ENCODE results near the gene MBNL2. TPM values are rescaled to one million over a fixed set of nuclear protein-coding genes. Genes with fewer than 3 reads are reported as not detected.
A peak's percentile ranks its signal among the peaks of the same experiment; 100 is the strongest.

The MBNL2 gene
- total RNA-seq (2012; rRNA removed) (103 and 126 TPM in 2 replicates), polyA plus RNA-seq (2012; rRNA removed) (24.8 and 26.9 TPM in 2 replicates), Bru-seq, nascent RNA (percentile 97 among the genes with signal in this experiment), BruChase-seq, experiment 1, labeled RNA remaining after a 6-hour chase (percentile 86 among the genes with signal in this experiment), BruChase-seq, experiment 2, labeled RNA remaining after a 2-hour chase (percentile 92 among the genes with signal in this experiment)
- polyA plus RNA-seq (2012; cell fraction: cytosol; rRNA removed): 8.1 and 11.6 TPM in 2 replicates
- polyA plus RNA-seq (2012; cell fraction: nucleus; rRNA removed; ENCODE audit: low replicate concordance): 9.4 and 35.9 TPM in 2 replicates
- long read RNA-seq, full-length matches to known transcripts: 31 of 103 reads
- long read RNA-seq, partial matches to known transcripts: 43 of 103 reads
- long read RNA-seq, other reads (novel, unspliced or antisense): 29 of 103 reads

DNA sequence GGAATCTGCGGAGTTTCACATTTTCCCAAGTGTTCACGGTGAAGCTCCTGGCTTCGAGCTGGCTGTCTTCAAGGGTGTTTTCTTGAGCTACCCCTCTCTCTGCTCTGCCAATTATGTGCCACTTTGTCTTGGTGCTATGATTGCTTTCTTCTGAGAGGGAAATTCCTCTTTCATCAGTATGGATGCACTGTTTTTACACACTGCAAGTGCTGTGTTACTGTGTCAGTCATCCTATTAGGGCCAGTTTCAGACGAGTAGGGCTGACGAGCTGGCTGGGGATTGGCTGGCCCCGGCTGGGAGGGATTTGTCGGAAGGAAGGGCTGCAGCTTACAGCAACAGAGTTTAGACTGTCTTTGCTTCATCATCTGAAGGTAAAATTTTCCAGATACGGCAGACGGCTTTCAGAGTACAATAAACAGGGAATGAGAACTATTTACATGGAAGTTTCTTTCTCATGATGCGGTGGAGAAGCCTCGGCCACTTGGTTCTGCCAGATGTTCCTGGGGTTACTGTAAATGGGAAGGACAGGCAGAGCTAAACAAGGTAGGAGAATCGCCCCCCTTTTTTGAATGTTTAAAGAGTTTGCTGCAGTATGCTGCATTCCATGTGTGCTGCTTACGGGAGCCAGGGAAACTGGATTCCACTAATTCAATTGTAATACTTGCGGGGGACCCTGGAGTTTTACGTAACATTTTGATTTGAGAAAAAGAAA lies at the start of gene MBNL2:
Gene MBNL2, plus strand, starts transcription at position 345 of the 712 bp plus-strand sequence. CDS start 53,903 bp downstream, outside the sequence.
- H3K9ac ChIP-seq (ENCODE audit: low read depth, low read length): peak within 1 kb of the TSS; percentile 94
- H2BK120ac ChIP-seq (ENCODE audit: low read depth, low read length): peak within 1 kb of the TSS; percentile 61
- 0% methylated on average over 8 of the region's 15 CpGs; no CpG with 5 or more reads in 1 of the 2 experiments for WGBS, 2 experiments (ENCODE audit: extremely low coverage in 2 of 2, insufficient read length in 1 of 2)
- H3K79me1 ChIP-seq (ENCODE audit: low read depth in 1 of 2, low read length in 2 of 2): peaks cover 0 to 19% of the 10 kb centered on the region in 2 experiments; a peak in 2 of 4 replicates
- H2BK5ac ChIP-seq (ENCODE audit: low read depth, low read length, poor library complexity, severe bottlenecking): peak within 1 kb of the TSS; percentile 95
- H2BK20ac ChIP-seq (ENCODE audit: low read depth, low read length): peak within 1 kb of the TSS; percentile 4; the same call in 1 of the 2 replicates
- peak within 1 kb of the TSS; percentile 91 for H3K4me2 ChIP-seq (ENCODE audit: low read depth, low read length)
- H4K5ac ChIP-seq (ENCODE audit: low read depth, low read length): peak within 1 kb of the TSS; percentile 66; the same call in 1 of the 2 replicates
- H3K4me1 ChIP-seq (ENCODE audit: control insufficient read depth, insufficient read depth, low read length): peaks cover 11% of the 10 kb centered on the region
- H4K91ac ChIP-seq (ENCODE audit: insufficient read depth, low read depth, low read length): peak within 1 kb of the TSS; percentile 82
- H4K8ac ChIP-seq (ENCODE audit: low read depth in 2 of 2, low read length in 2 of 2): peak within 1 kb of the TSS; percentile 64 to 86
- peak; percentile 97 for ATAC-seq (ENCODE audit: low read depth)
- H3K18ac ChIP-seq (ENCODE audit: low read depth, low read length): peak within 1 kb of the TSS; percentile 96
- no peak within 1 kb of the TSS for H2AK5ac ChIP-seq (ENCODE audit: low read depth, low read length)
- dilution Hi-C loops (cut with HindIII; ENCODE audit: low sequenced_read_pairs, unreplicated experiment): no loop called here
- no peaks in the 10 kb centered on the region for H3K9me3 ChIP-seq (ENCODE audit: control insufficient read depth, insufficient read depth, low read length)
- H3K4ac ChIP-seq (ENCODE audit: low read depth, low read length): peak within 1 kb of the TSS; percentile 83
- H2BK15ac ChIP-seq (ENCODE audit: low read depth, low read length): peak within 1 kb of the TSS; percentile 37; the same call in 1 of the 3 replicates
- peak; percentile 94 for DNase-seq
- H3K36me3 ChIP-seq (ENCODE audit: control insufficient read depth, insufficient read depth, low read length): no peaks in the 10 kb centered on the region
- H2AK9ac ChIP-seq (replicated peaks; ENCODE audit: low read depth, low read length, poor library complexity): peak within 1 kb of the TSS; percentile 26
- peak within 1 kb of the TSS; percentile 94 for H3K56ac ChIP-seq (ENCODE audit: extremely low read depth, insufficient read depth, low read length)
- peak within 1 kb of the TSS; percentile 94 for H3K23ac ChIP-seq (ENCODE audit: low read depth, low read length)
- peaks cover 10% of the 10 kb centered on the region; the same call in 1 of the 2 replicates for H3K9me1 ChIP-seq (ENCODE audit: insufficient read depth, low read length)
- H2AFZ ChIP-seq (replicated peaks; ENCODE audit: low read length, poor library complexity): peak within 1 kb of the TSS; percentile 82
- ChIA-PET POLR2A (ENCODE audit: unreplicated experiment) (interaction anchor here (0.6 to 1.7 kb wide), 6 partner anchors 12 to 111 kb away, joined by 3 to 5 read pairs (median 4); no protein-coding TSS in a partner anchor), CTCF (interaction anchor here (0.9 to 3.0 kb wide), 8 partner anchors 9 to 126 kb away, joined by 3 to 21 read pairs (median 4); no protein-coding TSS in a partner anchor)
- H3K27me3 ChIP-seq (ENCODE audit: control insufficient read depth, insufficient read depth, low read length): no peaks in the 10 kb centered on the region
- intact Hi-C loops (cut with micrococcal nuclease): loop anchor here (1.0 to 5.0 kb wide), 4 partner anchors 107 to 211 kb away; no protein-coding TSS in a partner anchor
- H3K4me3 ChIP-seq (ENCODE audit: insufficient read depth, low read depth, low read length): peak within 1 kb of the TSS; percentile 90
- H3K27ac ChIP-seq (ENCODE audit: insufficient read depth, low read length): peak within 1 kb of the TSS; percentile 95
- H4K20me1 ChIP-seq (ENCODE audit: insufficient read depth, low read length): peaks cover 21% of the 10 kb centered on the region
- no TSS peak for BruUV-seq (replicated peaks)
- peak within 1 kb of the TSS; percentile 90 for H3K14ac ChIP-seq (replicated peaks; ENCODE audit: low read depth, low read length)
- in situ Hi-C loops (cut with MboI; ENCODE audit: low sequenced_read_pairs): no loop called here
- TF ChIP-seq POLR2A (IDR thresholded peaks at IDR 0.05; ENCODE audit: low read depth, low read length) (peak; percentile 88), RAD21 (IDR thresholded peaks at IDR 0.05; ENCODE audit: low read length) (no peak), CHD1 (IDR thresholded peaks at IDR 0.05; ENCODE audit: low read depth, low read length) (no peak), RCOR1 (IDR thresholded peaks at IDR 0.05; ENCODE audit: insufficient replicate concordance, low read length) (no peak), RFX5 (IDR thresholded peaks at IDR 0.05; ENCODE audit: low read depth, low read length) (peak; percentile 60; the same call in 1 of the 2 replicates), MAFK (IDR thresholded peaks at IDR 0.05; ENCODE audit: low read depth, low read length) (no peak), MAZ (IDR thresholded peaks at IDR 0.05; ENCODE audit: borderline replicate concordance, low read depth, low read length) (no peak), MXI1 (IDR thresholded peaks at IDR 0.05; ENCODE audit: borderline replicate concordance, low read depth, low read length) (no peak; the same call in none of the 2 replicates), ELK1 (IDR thresholded peaks at IDR 0.05; ENCODE audit: borderline replicate concordance, low read depth, low read length) (no peak), SMC3 (IDR thresholded peaks at IDR 0.05; ENCODE audit: low read depth, low read length) (no peak), FOS (IDR thresholded peaks at IDR 0.05; ENCODE audit: low read depth, low read length) (no peak), BHLHE40 (IDR thresholded peaks at IDR 0.05; ENCODE audit: low read depth, low read length) (no peak), CEBPB (IDR thresholded peaks at IDR 0.05; ENCODE audit: low read depth, low read length) (no peak)
- TF ChIP-seq, protein P1, sequence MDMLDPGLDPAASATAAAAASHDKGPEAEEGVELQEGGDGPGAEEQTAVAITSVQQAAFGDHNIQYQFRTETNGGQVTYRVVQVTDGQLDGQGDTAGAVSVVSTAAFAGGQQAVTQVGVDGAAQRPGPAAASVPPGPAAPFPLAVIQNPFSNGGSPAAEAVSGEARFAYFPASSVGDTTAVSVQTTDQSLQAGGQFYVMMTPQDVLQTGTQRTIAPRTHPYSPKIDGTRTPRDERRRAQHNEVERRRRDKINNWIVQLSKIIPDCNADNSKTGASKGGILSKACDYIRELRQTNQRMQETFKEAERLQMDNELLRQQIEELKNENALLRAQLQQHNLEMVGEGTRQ (IDR thresholded peaks at IDR 0.05; ENCODE audit: low read depth, low read length): no peak

Measured in IMR-90 (cell line).